Left ventricle myocardium inferior (tissue), 1 donor: ENCODE measurements around the gene C1QTNF12. TPM values are rescaled to one million over a fixed set of nuclear protein-coding genes. Genes with fewer than 3 reads are reported as not detected.

Source experiments
- DNase-seq: peaks from one replicate; pipeline ENCODE4 v3.0.0-alpha.2; 2020
- H3K27ac ChIP-seq: fragments of 200-600 bp; replicated peaks from 2 replicates; pipeline ENCODE4 v1.8.0; 2021
- H3K27me3 ChIP-seq: fragments of 200-600 bp; 2 replicates; pipeline ENCODE4 v1.8.0; 2021; ENCODE audit warnings: low read depth
- H3K36me3 ChIP-seq: fragments of 200-600 bp; 2 replicates; pipeline ENCODE4 v1.8.0; 2021
- H3K4me1 ChIP-seq: fragments of 200-600 bp; 2 replicates; pipeline ENCODE4 v1.8.0; 2021
- H3K4me3 ChIP-seq: fragments of 200-600 bp; 2 replicates; pipeline ENCODE4 v1.8.0; 2021; ENCODE audit warnings: mild to moderate bottlenecking, moderate library complexity
- H3K9me3 ChIP-seq: fragments of 200-600 bp; replicated peaks from 2 replicates; pipeline ENCODE4 v1.8.0; 2021
- CTCF ChIP-seq: fragments of 200-600 bp; IDR thresholded peaks from 2 replicates; pipeline ENCODE4 v1.8.0; 2021; ENCODE audit warnings: antibody characterized with exemption, mild to moderate bottlenecking, borderline replicate concordance
- intact Hi-C: fragments of 100-400 bp; cut with micrococcal nuclease; formaldehyde crosslinking; loops from one replicate; pipeline ENCODE4 v1.11.0; 2022
- total RNA-seq: library from RNA; stranded (reverse); fragmentation: NEBNext Ultra II Directional; extraction: Animal tissue kit (Norgen Biotek cat#: 25700); gene quantifications from one replicate; pipeline ENCODE4 v1.2.1, GENCODE V29; 2021
- donor health status: DM: no; HTN: yes; CAD: no; lungs with severe emphysema.

Gene C1QTNF12
- total RNA-seq, 1 donor from 2014 or later, result 0.55 TPM

GRCh38 chr1:1260843-1261560, 14.5 kb upstream of the C1QTNF12 start:
- no peaks in the 10 kb centered on the region for H3K27me3 ChIP-seq
- peak overlapping the region; percentile 44 for H3K27ac ChIP-seq
- peaks cover 70% of the 10 kb centered on the region for H3K36me3 ChIP-seq
- TF ChIP-seq CTCF, result no peak
- peaks cover 51% of the 10 kb centered on the region for H3K4me1 ChIP-seq
- no peak overlapping the region for H3K4me3 ChIP-seq
- intact Hi-C loops, result no loop called here
- DNase-seq, result no peak
- no peaks in the 10 kb centered on the region for H3K9me3 ChIP-seq

- no peaks in the 10 kb centered on the region for H3K27me3 ChIP-seq
- peak overlapping the region; percentile 44 for H3K27ac ChIP-seq
- peaks cover 74% of the 10 kb centered on the region for H3K36me3 ChIP-seq
- TF ChIP-seq CTCF, result no peak
- H3K9me3 ChIP-seq, result no peaks in the 10 kb centered on the region
- peak; percentile 57 for DNase-seq
- H3K4me3 ChIP-seq, result no peak overlapping the region
- peaks cover 51% of the 10 kb centered on the region for H3K4me1 ChIP-seq
- intact Hi-C loops, result no loop called here
Observed at GRCh38 chr1:1259951-1260600, 13.6 kb upstream of the C1QTNF12 start.

- no peak overlapping the region for H3K4me3 ChIP-seq
- H3K4me1 ChIP-seq, result peaks cover 47% of the 10 kb centered on the region
- no peak for DNase-seq
- intact Hi-C loops, result no loop called here
- no peaks in the 10 kb centered on the region for H3K27me3 ChIP-seq
- no peaks in the 10 kb centered on the region for H3K9me3 ChIP-seq
- H3K36me3 ChIP-seq, result peaks cover 74% of the 10 kb centered on the region
- H3K27ac ChIP-seq, result no peak overlapping the region
- TF ChIP-seq CTCF, result no peak
Observed at GRCh38 chr1:1259540-1259939, 13.0 kb upstream of the C1QTNF12 start.

- peaks cover 74% of the 10 kb centered on the region for H3K36me3 ChIP-seq
- no peak for TF ChIP-seq CTCF
- H3K9me3 ChIP-seq, result no peaks in the 10 kb centered on the region
- H3K27ac ChIP-seq, result no peak overlapping the region
- intact Hi-C loops, result no loop called here
- no peak for DNase-seq
- peaks cover 46% of the 10 kb centered on the region for H3K4me1 ChIP-seq
- H3K4me3 ChIP-seq, result no peak overlapping the region
- H3K27me3 ChIP-seq, result no peaks in the 10 kb centered on the region
Observed at GRCh38 chr1:1259119-1259488, 12.6 kb upstream of the C1QTNF12 start.

- peaks cover 41% of the 10 kb centered on the region for H3K4me1 ChIP-seq
- peaks cover 73% of the 10 kb centered on the region for H3K36me3 ChIP-seq
- no peaks in the 10 kb centered on the region for H3K27me3 ChIP-seq
- H3K9me3 ChIP-seq, result no peaks in the 10 kb centered on the region
- TF ChIP-seq CTCF, result no peak
- H3K27ac ChIP-seq, result no peak overlapping the region
- intact Hi-C loops, result no loop called here
- H3K4me3 ChIP-seq, result no peak overlapping the region
- no peak for DNase-seq
Observed at GRCh38 chr1:1256956-1257871, 10.7 kb upstream of the C1QTNF12 start.
